Nephron (organoid): ENCODE data around the gene SPDL1.
"Not testable (repeated sequence)": the region's sequence is repeated elsewhere in the genome, so short reads cannot be mapped to it uniquely, and the experiment has no call there.

ENCODE experiments used
- H3K27ac Mint-ChIP-seq, 3 experiments: 2 replicates each; pipeline ENCODE4 v1.8.0; 2020; ENCODE audit warnings: mixed read lengths in 3 of 3, mild to moderate bottlenecking in 2 of 3, moderate library complexity in 1 of 3
- H3K27me3 Mint-ChIP-seq: 2 replicates; pipeline ENCODE4 v1.8.0; 2021; ENCODE audit warnings: low read depth, mild to moderate bottlenecking, moderate library complexity, mixed read lengths
- H3K36me3 Mint-ChIP-seq: 2 replicates; pipeline ENCODE4 v1.8.0; 2020; ENCODE audit warnings: low read depth, mixed read lengths
- H3K4me1 Mint-ChIP-seq: 2 replicates; pipeline ENCODE4 v1.8.0; 2020; ENCODE audit warnings: mixed read lengths
- H3K4me3 Mint-ChIP-seq, 3 experiments: 2 replicates each; pipeline ENCODE4 v1.8.0; 2020; ENCODE audit warnings: mild to moderate bottlenecking in 3 of 3, mixed read lengths in 3 of 3, moderate library complexity in 2 of 3
- H3K9me3 Mint-ChIP-seq: 2 replicates; pipeline ENCODE4 v1.8.0; 2020; ENCODE audit warnings: mixed read lengths
- TF ChIP-seq, protein P1 (sequence below), 3 experiments: fragments of 200-600 bp; sonication (generic); IDR thresholded peaks; one replicate each; pipeline ENCODE4 v1.5.0; 2021; ENCODE audit warnings: antibody characterized with exemption in 3 of 3; ENCODE audit not compliant: unreplicated experiment in 3 of 3

Gene SPDL1

DNA sequence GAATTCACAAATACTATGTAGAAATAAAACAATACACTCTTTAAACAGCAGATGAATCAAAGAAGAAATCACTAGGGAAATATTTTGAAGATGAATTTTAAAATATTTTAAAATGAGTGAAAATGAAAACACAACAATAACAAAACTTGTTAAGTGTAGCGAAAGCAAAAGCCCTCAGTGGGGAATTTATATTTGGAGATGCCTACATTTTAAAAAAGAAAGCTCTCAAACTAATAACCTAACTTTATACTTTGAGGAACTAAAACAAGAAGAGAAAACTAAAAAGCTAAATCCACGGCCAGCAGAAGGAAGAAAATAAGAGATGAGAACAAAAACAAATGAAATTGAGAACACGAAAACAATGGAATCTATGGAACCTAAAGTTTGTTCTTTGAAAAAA lies 22.7 kb downstream of the SPDL1 start:
- Mint-ChIP-seq H3K27ac (no peak overlapping the region), H3K4me3 (no peak overlapping the region), H3K9me3 (peaks cover 6% of the 10 kb centered on the region), H3K4me1 (no peaks in the 10 kb centered on the region), H3K36me3 (peaks cover 25% of the 10 kb centered on the region), H3K27me3 (no peaks in the 10 kb centered on the region)
- TF ChIP-seq, protein P1, sequence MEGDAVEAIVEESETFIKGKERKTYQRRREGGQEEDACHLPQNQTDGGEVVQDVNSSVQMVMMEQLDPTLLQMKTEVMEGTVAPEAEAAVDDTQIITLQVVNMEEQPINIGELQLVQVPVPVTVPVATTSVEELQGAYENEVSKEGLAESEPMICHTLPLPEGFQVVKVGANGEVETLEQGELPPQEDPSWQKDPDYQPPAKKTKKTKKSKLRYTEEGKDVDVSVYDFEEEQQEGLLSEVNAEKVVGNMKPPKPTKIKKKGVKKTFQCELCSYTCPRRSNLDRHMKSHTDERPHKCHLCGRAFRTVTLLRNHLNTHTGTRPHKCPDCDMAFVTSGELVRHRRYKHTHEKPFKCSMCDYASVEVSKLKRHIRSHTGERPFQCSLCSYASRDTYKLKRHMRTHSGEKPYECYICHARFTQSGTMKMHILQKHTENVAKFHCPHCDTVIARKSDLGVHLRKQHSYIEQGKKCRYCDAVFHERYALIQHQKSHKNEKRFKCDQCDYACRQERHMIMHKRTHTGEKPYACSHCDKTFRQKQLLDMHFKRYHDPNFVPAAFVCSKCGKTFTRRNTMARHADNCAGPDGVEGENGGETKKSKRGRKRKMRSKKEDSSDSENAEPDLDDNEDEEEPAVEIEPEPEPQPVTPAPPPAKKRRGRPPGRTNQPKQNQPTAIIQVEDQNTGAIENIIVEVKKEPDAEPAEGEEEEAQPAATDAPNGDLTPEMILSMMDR (IDR thresholded peaks at IDR 0.05; ENCODE audit: unreplicated experiment in 3 of 3), result no peak

DNA sequence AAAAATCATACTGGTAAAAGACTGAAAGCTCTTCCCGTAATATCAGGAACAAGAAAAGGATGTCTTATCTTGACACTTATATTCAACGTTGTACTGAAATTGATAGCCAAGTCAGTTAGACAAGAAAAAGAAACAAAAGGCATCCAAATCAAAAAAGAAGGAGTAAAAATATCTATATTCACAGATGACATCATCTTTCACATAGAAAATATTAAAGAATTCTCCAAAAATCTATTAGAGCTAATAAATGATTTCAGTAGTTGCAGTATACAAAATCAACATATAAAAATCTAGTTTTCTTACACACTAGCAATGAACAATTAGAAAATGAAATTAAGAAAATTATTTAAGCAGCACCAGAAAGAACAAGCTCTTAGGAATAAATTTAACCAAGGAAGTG lies 24.3 kb downstream of the SPDL1 start:
- H3K27me3 Mint-ChIP-seq, result peaks cover 5% of the 10 kb centered on the region
- H3K27ac Mint-ChIP-seq, result no peak overlapping the region
- peaks cover 13% of the 10 kb centered on the region for H3K9me3 Mint-ChIP-seq
- H3K36me3 Mint-ChIP-seq, result peaks cover 15% of the 10 kb centered on the region
- TF ChIP-seq, protein P1 (IDR thresholded peaks at IDR 0.05; ENCODE audit: unreplicated experiment in 3 of 3), result no peak
- no peak overlapping the region for H3K4me3 Mint-ChIP-seq
- H3K4me1 Mint-ChIP-seq, result no peaks in the 10 kb centered on the region

DNA sequence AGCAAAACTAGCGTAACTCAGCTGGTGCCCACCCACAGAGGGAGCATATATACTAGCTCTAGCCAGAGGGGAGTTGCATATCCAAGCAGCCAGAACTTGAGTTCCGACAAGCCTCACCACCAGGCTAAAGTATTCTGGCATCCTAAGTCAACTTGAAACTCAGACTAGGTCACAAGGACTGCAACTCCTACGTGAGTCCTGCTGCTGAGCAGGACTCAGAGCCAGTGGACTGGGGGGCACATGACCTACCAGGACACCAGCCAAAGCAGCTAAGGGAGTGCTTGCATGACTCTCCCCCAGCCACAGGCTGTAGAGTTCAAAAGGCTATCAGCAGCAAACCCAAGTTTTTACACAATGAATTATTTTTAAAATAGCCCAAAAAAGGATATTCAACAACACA lies 26.1 kb downstream of the SPDL1 start:
- H3K36me3 Mint-ChIP-seq, result peaks cover 10% of the 10 kb centered on the region
- no peak overlapping the region for H3K27ac Mint-ChIP-seq
- peaks cover 18% of the 10 kb centered on the region for H3K9me3 Mint-ChIP-seq
- TF ChIP-seq, protein P1 (IDR thresholded peaks at IDR 0.05; ENCODE audit: unreplicated experiment in 3 of 3), result no peak
- H3K27me3 Mint-ChIP-seq, result peaks cover 5% of the 10 kb centered on the region
- H3K4me3 Mint-ChIP-seq, result no peak overlapping the region
- H3K4me1 Mint-ChIP-seq, result no peaks in the 10 kb centered on the region

DNA sequence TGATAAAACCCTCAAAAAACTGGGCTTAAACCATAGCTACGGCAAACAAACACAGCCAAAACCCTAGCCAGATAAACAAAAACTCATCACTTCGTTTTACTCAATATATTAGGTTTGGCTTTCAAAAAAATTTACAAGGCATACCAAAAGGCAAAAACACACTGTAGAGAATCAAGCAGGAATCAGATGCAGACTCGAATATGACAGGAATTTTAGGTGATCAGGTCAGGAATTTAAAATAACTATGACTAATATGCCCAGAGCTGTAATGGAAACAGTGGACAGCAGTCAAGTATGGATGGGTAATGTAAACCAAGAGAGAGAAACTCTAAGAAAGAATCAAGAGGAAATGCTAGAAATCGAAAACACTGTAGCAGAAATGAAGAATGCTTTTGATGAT lies 27.0 kb downstream of the SPDL1 start:
- H3K4me1 Mint-ChIP-seq, result no peaks in the 10 kb centered on the region
- H3K9me3 Mint-ChIP-seq, result peaks cover 18% of the 10 kb centered on the region

DNA sequence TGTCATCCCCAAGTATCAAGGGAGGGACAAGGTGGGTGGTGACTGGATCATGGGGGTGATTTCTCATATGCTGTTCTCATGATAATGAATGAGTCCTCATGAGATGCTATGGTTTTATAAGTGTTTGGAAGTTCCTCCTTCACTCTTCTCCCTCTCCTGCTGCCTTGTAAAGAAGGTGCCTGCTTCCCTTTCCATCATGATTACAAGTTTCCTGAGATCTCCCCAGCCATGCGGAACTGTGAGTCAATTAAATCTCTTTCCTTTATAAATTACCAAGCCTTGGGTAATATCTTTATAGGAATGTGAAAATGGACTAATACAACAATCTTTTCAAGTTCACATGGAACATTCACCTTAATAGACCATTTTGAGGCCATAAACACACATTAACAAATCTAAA lies 32.0 kb downstream of the SPDL1 start:
- peaks cover 21% of the 10 kb centered on the region for H3K9me3 Mint-ChIP-seq
- peaks cover 5% of the 10 kb centered on the region for H3K27me3 Mint-ChIP-seq
- no peaks in the 10 kb centered on the region for H3K36me3 Mint-ChIP-seq
- no peak overlapping the region for H3K27ac Mint-ChIP-seq
- TF ChIP-seq, protein P1 (IDR thresholded peaks at IDR 0.05; ENCODE audit: unreplicated experiment in 3 of 3), result no peak
- no peak overlapping the region for H3K4me3 Mint-ChIP-seq
- H3K4me1 Mint-ChIP-seq, result no peaks in the 10 kb centered on the region

More for the DNA sequence above, 27.0 kb downstream of the SPDL1 start:
- Mint-ChIP-seq H3K27ac (no peak overlapping the region), H3K27me3 (peaks cover 5% of the 10 kb centered on the region), H3K4me3 (no peak overlapping the region), H3K36me3 (peaks cover 5% of the 10 kb centered on the region)
- TF ChIP-seq, protein P1 (IDR thresholded peaks at IDR 0.05; ENCODE audit: unreplicated experiment in 3 of 3), result no peak

DNA sequence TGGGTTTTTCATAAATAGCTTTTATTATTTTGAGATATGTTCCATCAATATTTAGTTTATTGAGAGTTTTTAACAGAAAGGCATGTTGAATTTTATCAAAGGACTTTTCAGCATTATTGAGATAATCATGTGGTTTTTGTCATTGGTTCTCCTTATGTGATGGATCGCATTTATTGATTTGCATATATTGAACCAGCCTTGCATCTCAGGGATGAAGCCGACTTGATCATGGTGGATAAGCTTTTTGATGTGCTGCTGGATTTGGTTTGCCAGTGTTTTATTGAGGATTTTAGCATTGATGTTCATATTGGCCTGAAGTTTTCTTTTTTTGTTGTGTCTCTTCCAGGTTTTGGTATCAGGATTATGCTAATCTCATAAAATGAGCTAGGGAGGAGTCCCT lies 40.7 kb downstream of the SPDL1 start:
- peaks cover 16% of the 10 kb centered on the region for H3K9me3 Mint-ChIP-seq
- not testable (repeated sequence) for H3K27me3 Mint-ChIP-seq, H3K27ac Mint-ChIP-seq, H3K4me1 Mint-ChIP-seq, H3K36me3 Mint-ChIP-seq, H3K4me3 Mint-ChIP-seq
